Cardiac muscle cell (in vitro differentiated cells and primary cell): ENCODE results near the gene CDC42SE1. TPM values are rescaled to one million over a fixed set of nuclear protein-coding genes. Genes with fewer than 3 reads are reported as not detected.

Source experiments
- DNase-seq, 2 donors: peaks; one replicate each; pipeline versions ENCODE4 v3.0.0 to v3.0.0-alpha.2; 2010 to 2017; ENCODE audit warnings: low read depth in 1 of 2, low spot score in 1 of 2
- H3K27ac ChIP-seq: fragments of 200-600 bp; sonication (generic); 2 replicates; pipeline ENCODE4 v1.5.1; 2016
- H3K27me3 ChIP-seq: fragments of 200-600 bp; sonication (generic); 2 replicates; pipeline ENCODE4 v1.6.0; 2016; ENCODE audit warnings: control low read depth
- H3K36me3 ChIP-seq: fragments of 200-600 bp; sonication (generic); 2 replicates; pipeline ENCODE4 v1.5.1; 2016; ENCODE audit warnings: control low read depth
- H3K4me1 ChIP-seq: fragments of 200-600 bp; sonication (generic); 2 replicates; pipeline ENCODE4 v1.8.1; 2017; ENCODE audit warnings: low read depth, mild to moderate bottlenecking, mixed run types
- H3K4me3 ChIP-seq: fragments of 200-600 bp; sonication (generic); 2 replicates; pipeline ENCODE4 v1.5.1; 2016; ENCODE audit warnings: mild to moderate bottlenecking
- H3K9me3 ChIP-seq: fragments of 200-600 bp; sonication (generic); 2 replicates; pipeline ENCODE4 v1.5.1; 2017; ENCODE audit warnings: low read depth, mild to moderate bottlenecking, control low read depth
- CTCF ChIP-seq: IDR thresholded peaks from 2 replicates; pipeline ENCODE4 v1.5.1; 2012; ENCODE audit warnings: low read depth, mild to moderate bottlenecking, low read length
- polyA plus RNA-seq: library from polyadenylated mRNA; unstranded; fragments of >200 nt; fragmentation: Nextera tagmentation; extraction: Ambion mirVana; gene quantifications from 2 replicates; pipeline ENCODE4 v1.2.1, GENCODE V29; 2016
- total RNA-seq: library from RNA; depleted of rRNA; stranded (reverse); fragments of >200 nt; gene quantifications from 2 replicates; pipeline ENCODE4 v1.2.3, GENCODE V29; 2016

Gene CDC42SE1
- total and polyA plus RNA-seq, 2 experiments from 2014 or later: 24.0 to 49.3 TPM

DNA sequence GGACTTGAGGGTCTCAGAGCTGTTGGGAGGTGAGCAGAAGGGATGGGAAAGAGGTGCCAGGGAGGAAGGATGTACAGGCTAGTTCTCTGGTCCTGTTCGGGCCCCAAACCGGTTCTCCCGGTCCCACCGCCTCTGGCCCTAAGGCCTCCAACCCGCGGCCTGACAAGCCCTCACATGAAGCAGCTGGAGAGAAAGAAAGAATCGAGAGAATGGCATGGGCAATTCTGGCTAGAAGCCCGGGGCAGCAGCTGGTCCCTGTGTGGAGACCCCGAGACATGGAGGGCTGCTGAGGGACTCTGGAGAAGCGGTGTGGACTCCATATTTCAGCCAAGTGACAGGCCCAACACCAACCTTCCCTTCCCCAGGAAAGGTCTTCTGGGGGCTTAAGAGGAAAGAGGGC is 730 bp downstream of the CDC42SE1 start:
- Histone ChIP-seq H3K36me3 (peaks cover 18% of the 10 kb centered on the region), H3K27me3 (no peaks in the 10 kb centered on the region), H3K4me3 (peak overlapping the region; percentile 79), H3K4me1 (peaks cover 8% of the 10 kb centered on the region), H3K9me3 (no peaks in the 10 kb centered on the region), H3K27ac (peak overlapping the region; percentile 82)
- TF ChIP-seq CTCF: no peak
- DNase-seq: peak; percentile 42 to 45

DNA sequence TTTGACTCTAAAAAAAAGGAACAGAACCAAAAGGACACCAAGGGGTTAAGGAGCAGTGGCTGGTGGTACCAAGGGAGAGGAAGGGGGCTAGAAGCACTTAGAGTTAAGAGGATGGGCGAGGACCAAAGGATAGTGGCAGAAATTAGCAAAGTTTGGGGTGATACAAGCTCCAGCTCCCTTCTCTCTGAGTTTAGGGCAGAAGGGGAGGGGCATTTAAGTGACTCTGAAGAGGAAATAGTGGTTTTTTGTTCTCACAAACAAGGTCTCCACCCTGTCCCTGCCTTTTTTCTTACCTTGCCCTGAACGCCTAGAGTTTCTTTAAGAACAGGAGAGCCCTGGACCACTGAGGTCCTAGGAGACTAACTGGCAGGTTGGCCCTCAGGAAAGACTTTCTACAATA is 3.3 kb downstream of the CDC42SE1 start:
- no peak overlapping the region for H3K4me3 ChIP-seq
- TF ChIP-seq CTCF: no peak
- H3K9me3 ChIP-seq: no peaks in the 10 kb centered on the region
- peaks cover 27% of the 10 kb centered on the region for H3K36me3 ChIP-seq
- peaks cover 8% of the 10 kb centered on the region for H3K4me1 ChIP-seq
- H3K27ac ChIP-seq: no peak overlapping the region
- no peaks in the 10 kb centered on the region for H3K27me3 ChIP-seq
- DNase-seq: no peak

- peaks cover 27% of the 10 kb centered on the region for H3K36me3 ChIP-seq
- H3K9me3 ChIP-seq: no peaks in the 10 kb centered on the region
- no peaks in the 10 kb centered on the region for H3K27me3 ChIP-seq
- H3K4me3 ChIP-seq: no peak overlapping the region
- H3K4me1 ChIP-seq: peaks cover 9% of the 10 kb centered on the region
- no peak for TF ChIP-seq CTCF
- peak overlapping the region; percentile 16 for H3K27ac ChIP-seq
- no peak for DNase-seq
Observed at GRCh38 chr1:151055581-151055980, 3.8 kb downstream of the CDC42SE1 start.

DNA sequence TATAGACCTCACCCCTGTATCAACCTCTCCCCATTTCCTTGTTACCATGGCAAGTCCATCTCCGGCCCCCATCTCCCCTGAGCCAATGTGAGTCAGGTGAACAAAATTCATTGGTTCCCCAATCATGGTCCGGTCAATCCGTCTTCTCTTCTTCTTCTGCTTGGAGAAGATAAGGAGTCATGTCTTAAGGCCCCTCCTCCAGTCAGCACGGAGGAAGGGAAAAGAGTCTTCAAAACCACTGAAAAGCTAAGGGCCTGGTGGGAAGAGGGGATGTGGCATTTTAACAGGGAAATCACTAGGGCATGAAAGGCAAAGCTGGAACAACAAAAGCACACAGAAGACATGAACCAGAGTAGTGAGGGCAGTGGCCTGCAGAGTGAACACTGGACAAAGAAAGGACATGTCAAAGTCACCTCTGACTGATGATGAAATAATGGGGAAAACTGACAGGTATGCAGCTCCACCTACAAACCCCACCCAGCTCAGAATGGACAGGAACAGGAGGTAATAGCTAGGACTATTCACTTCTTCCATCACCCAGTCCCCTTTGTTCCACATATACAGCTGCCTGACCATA is 4.4 kb downstream of the CDC42SE1 start:
- H3K9me3 ChIP-seq: no peaks in the 10 kb centered on the region
- TF ChIP-seq CTCF: no peak
- H3K4me1 ChIP-seq: peaks cover 13% of the 10 kb centered on the region
- peak overlapping the region; percentile 16 for H3K27ac ChIP-seq
- no peaks in the 10 kb centered on the region for H3K27me3 ChIP-seq
- H3K36me3 ChIP-seq: peaks cover 27% of the 10 kb centered on the region
- H3K4me3 ChIP-seq: no peak overlapping the region
- DNase-seq: no peak

GRCh38 chr1:151051356-151052009 is 7.9 kb downstream of the CDC42SE1 start:
- H3K4me1 ChIP-seq: peaks cover 18% of the 10 kb centered on the region
- no peak for DNase-seq
- TF ChIP-seq CTCF: no peak
- H3K9me3 ChIP-seq: no peaks in the 10 kb centered on the region
- H3K4me3 ChIP-seq: no peak overlapping the region
- H3K27me3 ChIP-seq: no peaks in the 10 kb centered on the region
- peaks cover 27% of the 10 kb centered on the region for H3K36me3 ChIP-seq
- peak overlapping the region; percentile 59 for H3K27ac ChIP-seq
